ENCODE results near the gene FSIP2.

The FSIP2 gene

DNA sequence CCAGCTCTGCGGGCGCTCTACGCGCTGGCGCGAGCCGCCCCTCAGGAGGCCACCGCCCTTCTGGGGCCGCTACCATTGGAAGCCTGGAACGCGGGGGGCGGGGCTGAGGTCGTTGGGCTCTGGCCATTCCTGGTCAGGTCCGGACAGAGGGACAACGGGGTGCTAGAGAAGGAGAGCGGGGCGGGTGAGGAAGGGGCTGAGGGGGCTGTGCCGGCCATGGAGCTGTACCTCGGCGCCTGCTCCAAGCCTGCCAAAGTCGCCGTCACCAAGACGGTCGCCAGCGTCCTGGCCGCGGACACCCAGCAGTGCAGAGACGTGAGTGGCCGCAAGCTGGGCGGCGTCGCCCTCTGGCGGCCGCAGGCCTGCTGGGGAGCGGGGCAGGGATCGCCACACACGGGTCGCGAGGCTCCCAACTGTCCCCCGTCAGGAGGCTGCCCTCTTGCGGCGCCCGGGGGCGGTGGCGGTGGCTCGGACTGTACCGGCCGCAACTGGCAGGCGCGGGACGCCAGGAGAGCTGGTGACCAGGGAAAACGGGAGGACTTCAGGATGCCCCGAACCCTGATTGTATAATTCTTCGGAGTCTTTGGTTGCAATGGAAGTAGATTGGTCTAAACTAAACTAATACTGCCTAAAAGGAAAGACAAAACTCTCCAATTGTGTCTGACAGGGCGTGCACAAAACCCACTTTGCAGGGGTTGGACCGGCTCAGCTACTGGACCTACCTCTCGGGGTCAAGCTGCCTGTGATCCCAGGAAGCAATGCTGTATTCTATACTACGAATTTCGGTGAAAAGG lies at the start of gene FSIP2:
FSIP2 (plus strand) TSS at position 126 of the 794 bp plus-strand sequence; CDS start at position 217, 91 bp downstream.
- no peak for DNase-seq

GRCh38 chr2:185689906-185690539 lies 48.6 kb upstream of the FSIP2 start:
- DNase-seq = no peak

DNA sequence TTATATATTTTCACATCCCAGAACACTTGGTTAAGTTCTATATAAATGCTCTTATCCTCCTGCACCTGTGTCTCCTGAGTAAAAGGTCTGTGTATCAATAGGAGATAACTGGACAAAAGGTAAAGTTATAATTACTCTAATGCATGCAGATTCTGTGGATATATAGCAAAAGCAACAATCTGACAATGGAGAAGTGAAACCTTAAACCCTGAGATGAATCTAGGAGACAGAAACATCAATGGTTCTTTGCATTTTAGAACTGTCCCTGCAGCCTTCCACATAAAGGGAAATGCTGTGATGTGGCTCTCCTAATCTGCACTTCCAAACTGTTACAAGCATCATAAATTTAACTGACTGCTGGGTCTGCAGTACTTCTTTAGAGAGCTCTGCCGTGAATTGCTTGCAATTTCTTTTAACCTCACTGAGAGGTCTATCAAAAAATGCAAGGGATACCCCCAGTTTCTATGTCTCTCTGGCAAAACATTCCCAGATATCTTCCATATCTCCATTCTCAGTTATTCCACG lies 42.8 kb upstream of the FSIP2 start:
- no peak for DNase-seq

DNA sequence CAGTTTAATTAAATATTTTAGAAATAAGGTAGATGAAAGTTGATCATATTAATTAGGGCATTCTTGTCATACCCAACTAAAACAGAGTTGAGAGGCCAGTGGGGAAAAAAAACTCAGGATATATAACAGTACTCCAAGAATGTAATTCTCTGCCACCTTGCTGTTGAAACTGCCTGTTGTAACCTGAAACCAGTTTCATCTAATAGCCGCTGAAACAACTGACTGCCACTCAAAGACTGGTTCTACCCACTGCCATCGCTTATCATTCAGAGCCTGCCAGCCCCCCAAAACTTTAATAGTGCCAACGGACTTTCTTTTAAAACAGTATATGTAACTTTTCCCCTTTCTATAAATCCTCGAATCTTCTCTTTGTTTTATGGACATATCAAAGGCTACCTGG lies 37.7 kb upstream of the FSIP2 start:
- DNase-seq = no peak

DNA sequence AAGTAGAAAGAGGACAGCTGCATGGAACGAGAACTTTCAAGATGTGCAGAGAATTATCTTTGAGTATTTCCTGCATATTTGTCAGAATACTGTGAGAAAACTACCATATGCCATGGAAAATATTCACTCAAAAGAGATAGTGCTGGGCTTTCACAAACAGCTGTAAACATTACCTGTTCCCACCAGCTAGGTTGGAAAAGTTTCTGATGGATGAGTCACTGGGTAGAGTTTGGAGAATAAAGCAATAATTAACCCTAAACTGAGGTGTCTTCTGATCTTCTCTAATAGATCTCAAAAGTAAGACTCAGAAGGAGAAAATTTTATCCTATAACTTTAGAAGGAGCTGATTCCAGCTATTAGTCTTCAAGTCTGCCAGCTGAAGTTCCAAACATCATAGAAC lies 3.9 kb upstream of the FSIP2 start:
- no peak for DNase-seq

DNA sequence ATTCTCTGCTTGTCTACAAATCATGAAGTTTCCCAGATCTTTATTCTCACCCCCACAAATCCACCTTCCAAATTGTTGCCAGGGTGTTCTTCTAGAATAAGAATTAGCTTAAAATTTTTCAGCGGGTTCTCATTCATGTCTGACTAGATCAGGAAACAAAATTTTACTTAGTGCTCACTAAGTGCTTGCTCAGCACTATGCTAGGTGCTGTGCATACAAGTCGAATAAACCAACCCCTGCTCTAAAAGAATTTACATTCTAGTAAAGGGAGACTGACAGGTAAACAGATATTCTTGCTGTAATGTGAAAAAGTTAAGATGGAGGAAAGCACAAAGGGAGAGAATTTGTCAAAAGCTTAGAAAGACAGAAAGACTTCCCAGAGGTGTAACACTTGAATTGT lies 2.4 kb upstream of the FSIP2 start:
- no peak for DNase-seq

DNA sequence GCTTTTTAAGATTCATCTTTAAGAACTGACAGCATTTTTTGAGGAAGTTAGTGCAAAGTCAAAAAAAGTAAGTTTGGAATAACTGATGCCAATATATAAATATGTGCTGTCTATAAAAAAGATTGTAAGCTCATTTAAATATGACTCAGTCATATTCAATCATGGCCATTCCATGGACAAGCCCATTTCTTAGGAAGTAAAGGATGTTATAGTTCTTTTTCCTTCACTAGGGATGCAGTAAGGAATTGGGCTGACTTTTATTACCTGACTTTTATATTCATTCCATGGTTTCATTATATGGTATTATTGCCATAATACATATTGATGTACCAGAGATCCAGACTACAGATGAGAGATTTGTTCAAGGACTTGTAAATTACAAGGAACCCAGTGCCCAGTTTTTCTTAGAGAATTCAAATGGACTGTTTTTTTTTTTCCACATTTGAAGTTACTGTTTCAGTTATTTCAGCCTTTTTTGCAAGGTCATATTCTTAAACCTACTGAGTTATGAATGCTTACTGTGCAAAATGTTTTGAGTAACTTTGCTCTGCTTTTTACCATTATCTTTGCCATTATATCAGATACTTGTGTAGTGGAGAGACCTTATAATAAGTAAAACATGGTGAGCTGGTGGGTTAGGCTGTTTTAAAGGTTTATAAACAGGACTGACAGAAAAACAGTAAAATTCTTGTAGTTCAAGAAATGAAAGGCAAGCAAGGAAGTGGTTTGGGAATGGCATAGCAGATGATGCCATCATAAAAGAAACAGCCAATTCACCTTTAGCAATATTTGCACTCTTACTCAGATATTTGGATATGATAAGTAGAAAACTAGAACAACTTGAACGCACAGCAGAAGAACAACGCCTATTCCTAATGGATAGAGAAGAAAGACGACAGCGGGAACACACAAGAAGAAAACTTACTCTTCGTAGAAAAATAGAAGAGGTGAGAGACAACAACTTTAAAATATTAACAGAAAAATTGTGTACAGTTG lies 7.6 kb downstream of the FSIP2 start:
- no peak for DNase-seq

GRCh38 chr2:185757356-185757755 lies 18.8 kb downstream of the FSIP2 start:
- DNase-seq = no peak

GRCh38 chr2:185771396-185771795 lies 32.8 kb downstream of the FSIP2 start:
- DNase-seq = no peak

- no peak for DNase-seq
Observed at GRCh38 chr2:185780890-185781289, 42.3 kb downstream of the FSIP2 start.

- no peak for DNase-seq
Observed at GRCh38 chr2:185782223-185782769, 43.7 kb downstream of the FSIP2 start.

DNA sequence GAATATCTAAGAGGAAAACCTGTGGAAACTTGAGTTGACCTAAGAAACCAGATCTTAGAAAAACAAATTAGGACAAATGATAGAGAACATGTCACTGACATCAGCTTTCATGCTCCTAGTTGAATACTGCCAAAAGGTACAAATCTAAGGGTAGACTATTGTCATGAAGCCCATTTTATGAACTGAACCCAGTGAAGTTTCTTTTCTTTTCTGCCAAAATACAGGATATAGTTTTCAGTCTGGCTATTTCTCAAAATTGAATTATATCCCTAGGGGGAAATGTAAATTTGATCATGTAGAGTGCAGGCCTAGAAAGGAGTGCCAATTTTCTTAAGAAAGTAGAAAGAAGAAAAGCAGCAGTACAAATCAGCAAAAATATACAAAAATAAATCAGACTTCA lies 46.6 kb downstream of the FSIP2 start:
- DNase-seq = no peak

DNA sequence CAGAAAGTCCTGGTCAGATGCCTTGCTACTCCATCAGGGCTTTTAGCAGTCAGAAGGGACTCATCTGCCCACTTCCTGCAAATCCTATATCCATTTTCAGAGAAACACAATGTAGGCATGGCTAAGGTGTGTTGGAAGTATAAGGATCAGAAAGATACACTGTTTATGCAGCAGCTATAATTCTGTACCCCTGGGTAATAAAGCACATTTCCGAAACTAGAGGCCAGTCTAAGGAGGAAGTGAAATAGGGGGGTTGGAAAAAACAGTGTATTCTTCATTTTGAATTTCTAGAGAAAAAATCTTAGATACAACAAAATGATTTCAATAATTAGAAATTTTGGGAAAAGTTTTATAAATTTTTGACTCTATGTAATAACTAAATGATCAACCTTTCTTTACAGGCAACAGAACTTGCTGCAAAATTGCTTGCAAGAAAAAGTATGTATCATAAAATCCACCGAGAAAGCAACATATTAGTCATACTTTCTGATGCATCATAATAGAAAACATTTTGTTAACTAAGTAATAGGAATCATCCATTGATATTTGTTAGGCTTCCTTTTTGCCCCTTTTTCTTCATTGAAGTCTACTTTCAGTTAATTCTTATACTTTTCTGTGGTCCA lies 47.4 kb downstream of the FSIP2 start:
- DNase-seq = no peak

DNA sequence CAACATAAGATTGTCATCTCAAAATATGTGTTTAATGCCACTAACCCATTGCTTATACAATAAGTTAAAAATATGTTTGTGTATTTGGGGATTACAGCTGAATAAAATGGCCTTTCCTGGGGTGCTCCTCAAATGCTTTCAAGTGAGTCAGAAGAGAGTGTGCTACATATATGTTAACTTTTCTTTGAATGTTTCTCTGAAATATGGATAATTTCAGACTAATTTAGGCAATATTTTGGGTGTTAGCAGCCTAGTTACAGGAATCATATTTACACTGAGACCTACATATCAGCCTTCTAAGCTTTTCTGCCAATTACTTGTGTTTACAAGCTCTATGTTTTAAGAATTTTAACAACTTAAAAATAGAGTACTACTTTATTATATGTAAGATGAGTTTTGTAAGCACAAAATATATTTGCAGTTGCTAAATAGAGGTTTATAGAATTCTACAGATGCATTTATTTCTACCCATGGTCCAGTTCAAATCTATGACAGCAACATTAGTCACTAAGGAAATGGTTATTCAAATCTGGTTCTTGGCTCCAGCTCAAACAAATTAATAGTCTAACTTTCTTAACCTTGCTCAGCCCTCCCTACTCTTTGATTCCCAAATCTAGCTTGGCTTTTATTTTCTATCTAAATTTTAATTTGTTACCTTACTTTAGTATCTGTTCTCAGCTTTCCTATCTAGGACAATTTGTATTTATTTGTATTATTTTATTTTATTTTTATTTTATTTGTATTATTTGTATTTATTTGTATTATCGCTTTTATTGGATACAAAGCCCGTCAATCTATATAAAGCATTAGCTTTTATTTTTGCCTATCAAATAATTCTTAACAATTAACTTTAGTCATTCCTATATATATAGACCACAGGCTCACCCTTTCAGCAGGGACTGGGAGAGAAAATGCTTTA lies 48.9 kb downstream of the FSIP2 start:
- DNase-seq = no peak

- no peak for DNase-seq
Observed at GRCh38 chr2:185790361-185790760, 51.8 kb downstream of the FSIP2 start.

- no peak for DNase-seq
Observed at GRCh38 chr2:185793532-185794345, 55.1 kb downstream of the FSIP2 start.

DNA sequence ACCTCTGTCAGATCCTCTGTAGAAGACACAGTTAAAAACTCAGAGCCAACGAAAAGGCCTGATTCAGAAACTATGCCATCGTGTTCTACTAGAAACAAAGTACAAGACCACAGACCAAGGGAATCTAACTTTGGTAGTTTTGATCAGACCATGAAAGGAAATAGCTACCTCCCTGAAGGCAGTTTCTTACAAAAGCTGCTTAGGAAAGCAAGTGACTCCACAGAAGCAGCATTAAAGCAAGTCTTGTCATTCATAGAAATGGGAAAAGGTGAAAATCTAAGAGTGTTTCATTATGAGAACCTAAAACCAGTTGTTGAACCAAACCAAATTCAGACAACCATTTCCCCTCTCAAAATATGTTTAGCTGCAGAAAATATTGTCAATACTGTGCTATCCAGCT lies 58.2 kb downstream of the FSIP2 start:
- no peak for DNase-seq

GRCh38 chr2:185802926-185803325 lies 64.3 kb downstream of the FSIP2 start:
- no peak for DNase-seq

DNA sequence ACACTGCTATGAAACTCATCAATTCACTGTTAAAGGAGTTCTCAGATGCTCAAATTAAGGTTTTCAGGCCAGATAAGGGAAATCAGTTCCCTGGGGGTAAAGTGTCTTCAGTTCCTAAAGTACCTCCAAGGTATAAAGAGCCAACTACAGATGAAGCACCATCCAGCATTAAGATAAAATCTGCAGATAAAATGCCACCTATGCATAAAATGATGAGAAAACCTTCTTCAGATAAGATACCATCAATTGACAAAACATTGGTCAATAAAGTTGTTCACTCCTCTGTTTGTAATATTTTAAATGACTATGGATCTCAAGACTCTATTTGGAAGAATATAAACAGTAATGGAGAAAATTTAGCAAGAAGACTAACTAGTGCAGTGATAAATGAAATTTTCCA lies 68.2 kb downstream of the FSIP2 start:
- no peak for DNase-seq

- no peak for DNase-seq
Observed at GRCh38 chr2:185807351-185807750, 68.7 kb downstream of the FSIP2 start.

All from activated CD4-positive, alpha-beta T cell treated with anti-CD3 and anti-CD28 coated beads, Interleukin-2, amount 50 U/mL, for 4 hours (primary cell).